IMR-90 (cell line): ENCODE measurements around the gene MEIS2. TPM values are rescaled to one million over a fixed set of nuclear protein-coding genes. Genes with fewer than 3 reads are reported as not detected.

Source experiments
- ATAC-seq: fragments of 200-7000 bp; cut with Tn5 transposase; 2 replicates; pipeline ENCODE4 v1.9.1; 2020; ENCODE audit warnings: low read depth, mild to moderate bottlenecking, moderate library complexity
- BruUV-seq: library from RNA; stranded (reverse); fragments of 400-500 nt; replicated peaks from 2 replicates; lab custom pipeline; 2021; lab: Mats Ljungman, UMichigan
- CTCF ChIA-PET: fragments of 300-600 bp; formaldehyde crosslinking; extraction: SDS; loops from one replicate; lab custom pipeline; 2021; ENCODE audit warnings: antibody characterized with exemption; lab: Yijun Ruan, JAX
- POLR2A ChIA-PET: fragments of 300-600 bp; sonication (Branson Sonifier 250); formaldehyde crosslinking; loops from one replicate; lab custom pipeline; 2022; ENCODE audit warnings: antibody characterized with exemption; ENCODE audit not compliant: unreplicated experiment; lab: Charles Lee
- DNase-seq: peaks from one replicate; pipeline ENCODE4 v3.0.0; 2013
- H2AFZ ChIP-seq: replicated peaks from 2 replicates; pipeline ENCODE3; 2013; ENCODE audit warnings: low read length, mild to moderate bottlenecking; ENCODE audit not compliant: poor library complexity
- H2AK5ac ChIP-seq: 2 replicates; pipeline ENCODE4 v1.6.1; 2013; ENCODE audit warnings: low read depth, low read length, inconsistent platforms
- H2AK9ac ChIP-seq: replicated peaks from 2 replicates; pipeline ENCODE3; 2013; ENCODE audit warnings: mild to moderate bottlenecking, low read depth, low read length, moderate library complexity; ENCODE audit not compliant: poor library complexity
- H2BK120ac ChIP-seq: 2 replicates; pipeline ENCODE4 v1.6.1; 2013; ENCODE audit warnings: low read depth, low read length, inconsistent platforms
- H2BK15ac ChIP-seq: 3 replicates; pipeline ENCODE4 v1.6.1; 2013; ENCODE audit warnings: low read depth, low read length, inconsistent platforms
- H2BK20ac ChIP-seq: 2 replicates; pipeline ENCODE4 v1.6.1; 2013; ENCODE audit warnings: low read depth, mild to moderate bottlenecking, inconsistent platforms, low read length, moderate library complexity
- H2BK5ac ChIP-seq: 2 replicates; pipeline ENCODE4 v1.6.1; 2013; ENCODE audit warnings: mild to moderate bottlenecking, low read depth, low read length, inconsistent platforms; ENCODE audit not compliant: poor library complexity, severe bottlenecking
- H3K14ac ChIP-seq: replicated peaks from 2 replicates; pipeline ENCODE4 v1.6.1; 2013; ENCODE audit warnings: low read depth, low read length, inconsistent platforms
- H3K18ac ChIP-seq: 2 replicates; pipeline ENCODE4 v1.6.1; 2013; ENCODE audit warnings: low read depth, low read length, control low read depth
- H3K23ac ChIP-seq: 2 replicates; pipeline ENCODE4 v1.6.1; 2013; ENCODE audit warnings: low read depth, low read length, inconsistent platforms
- H3K27ac ChIP-seq: 2 replicates; pipeline ENCODE4 v1.5.1; 2013; ENCODE audit warnings: mild to moderate bottlenecking, control low read depth, low read length; ENCODE audit not compliant: insufficient read depth
- H3K27me3 ChIP-seq: 2 replicates; pipeline ENCODE4 v1.6.1; 2013; ENCODE audit warnings: low read length; ENCODE audit not compliant: control insufficient read depth, insufficient read depth
- H3K36me3 ChIP-seq: 2 replicates; pipeline ENCODE4 v1.6.1; 2013; ENCODE audit warnings: low read length, mixed read lengths; ENCODE audit not compliant: control insufficient read depth, insufficient read depth
- H3K4ac ChIP-seq: 2 replicates; pipeline ENCODE4 v1.6.1; 2013; ENCODE audit warnings: low read depth, low read length, inconsistent platforms
- H3K4me1 ChIP-seq: 2 replicates; pipeline ENCODE4 v1.6.1; 2013; ENCODE audit warnings: low read length, mixed read lengths; ENCODE audit not compliant: control insufficient read depth, insufficient read depth
- H3K4me2 ChIP-seq: 2 replicates; pipeline ENCODE4 v1.6.1; 2013; ENCODE audit warnings: low read depth, mild to moderate bottlenecking, control low read depth, low read length, moderate library complexity
- H3K4me3 ChIP-seq: 2 replicates; pipeline ENCODE4 v1.5.1; 2013; ENCODE audit warnings: low read depth, mild to moderate bottlenecking, control low read depth, low read length, moderate library complexity; ENCODE audit not compliant: insufficient read depth
- H3K56ac ChIP-seq: 2 replicates; pipeline ENCODE4 v1.6.1; 2013; ENCODE audit warnings: low read length, inconsistent platforms; ENCODE audit not compliant: insufficient read depth; ENCODE audit errors: extremely low read depth
- H3K79me1 ChIP-seq, 2 experiments: 2 replicates each; pipeline ENCODE4 v1.6.1; 2013; ENCODE audit warnings: low read length in 2 of 2, inconsistent platforms in 1 of 2, low read depth in 1 of 2
- H3K9ac ChIP-seq: 2 replicates; pipeline ENCODE4 v1.6.1; 2013; ENCODE audit warnings: low read depth, low read length, control low read depth
- H3K9me1 ChIP-seq: 2 replicates; pipeline ENCODE4 v1.6.1; 2013; ENCODE audit warnings: low read length, inconsistent platforms; ENCODE audit not compliant: insufficient read depth
- H3K9me3 ChIP-seq: 2 replicates; pipeline ENCODE4 v1.6.1; 2013; ENCODE audit warnings: low read length; ENCODE audit not compliant: control insufficient read depth, insufficient read depth
- H4K20me1 ChIP-seq: 2 replicates; pipeline ENCODE4 v1.6.1; 2013; ENCODE audit warnings: low read length, inconsistent platforms; ENCODE audit not compliant: insufficient read depth
- H4K5ac ChIP-seq: 2 replicates; pipeline ENCODE4 v1.6.1; 2013; ENCODE audit warnings: mild to moderate bottlenecking, low read depth, low read length, control low read depth
- H4K8ac ChIP-seq, 2 experiments: 2 replicates each; pipeline ENCODE4 v1.6.1; 2013; ENCODE audit warnings: low read depth in 2 of 2, low read length in 2 of 2, control low read depth in 1 of 2, inconsistent platforms in 1 of 2
- H4K91ac ChIP-seq: 2 replicates; pipeline ENCODE4 v1.6.1; 2013; ENCODE audit warnings: low read depth, low read length, inconsistent platforms; ENCODE audit not compliant: insufficient read depth
- BHLHE40 ChIP-seq: fragments of 150-350 bp; IDR thresholded peaks from 2 replicates; pipeline ENCODE4 v1.6.1; 2016; ENCODE audit warnings: mild to moderate bottlenecking, low read depth, low read length
- CEBPB ChIP-seq: IDR thresholded peaks from 2 replicates; pipeline ENCODE4 v1.6.1; 2012; ENCODE audit warnings: low read depth, low read length, improper control_type of control experiment
- FOS ChIP-seq: fragments of 150-350 bp; IDR thresholded peaks from 2 replicates; pipeline ENCODE4 v1.6.1; 2016; ENCODE audit warnings: low read depth, low read length
- POLR2A ChIP-seq: IDR thresholded peaks from 2 replicates; pipeline ENCODE4 v1.6.1; 2012; ENCODE audit warnings: mild to moderate bottlenecking, low read depth, low read length
- RAD21 ChIP-seq: IDR thresholded peaks from 2 replicates; pipeline ENCODE4 v1.6.1; 2012; ENCODE audit warnings: low read length, improper control_type of control experiment
- RCOR1 ChIP-seq: IDR thresholded peaks from 2 replicates; pipeline ENCODE4 v1.6.1; 2012; ENCODE audit warnings: mild to moderate bottlenecking, low read length, improper control_type of control experiment; ENCODE audit not compliant: insufficient replicate concordance
- SMC3 ChIP-seq: fragments of 150-350 bp; IDR thresholded peaks from 2 replicates; pipeline ENCODE4 v1.6.1; 2016; ENCODE audit warnings: low read depth, mild to moderate bottlenecking, antibody characterized with exemption, low read length, moderate library complexity
- WGBS, 2 experiments: methylation state at CpG; one replicate each; pipeline versions ENCODE4 v1.1.5 to v1.1.7; 2013; ENCODE audit warnings: missing lambda C conversion rate in 2 of 2; ENCODE audit not compliant: insufficient read length in 1 of 2; ENCODE audit errors: extremely low coverage in 2 of 2; 5-methylcytosine and 5-hydroxymethylcytosine counted together
- dilution Hi-C: fragments of 300-500 bp; cut with HindIII; formaldehyde crosslinking; loops from one replicate; pipeline ENCODE4 v1.14.3; 2018; ENCODE audit warnings: low sequenced_read_pairs; ENCODE audit not compliant: unreplicated experiment
- in situ Hi-C: fragments of 300-500 bp; cut with MboI; formaldehyde crosslinking; loops from 3 replicates; pipeline ENCODE4 v1.14.3; 2019; ENCODE audit warnings: low sequenced_read_pairs, inconsistent platforms, mixed read lengths
- intact Hi-C: fragments of 100-400 bp; cut with micrococcal nuclease; formaldehyde crosslinking; loops from 2 replicates; pipeline ENCODE4 v1.10.0; 2022
- polyA plus RNA-seq, 3 experiments: library from polyadenylated mRNA; depleted of rRNA; stranded (reverse); fragments of >200 nt; gene quantifications; 2 replicates each; pipeline ENCODE4 v1.2.3, GENCODE V29; 2012; ENCODE audit warnings: low replicate concordance in 1 of 3
- total RNA-seq: library from RNA; depleted of rRNA; stranded (reverse); fragments of >200 nt; gene quantifications from 2 replicates; pipeline ENCODE4 v1.2.3, GENCODE V29; 2012
- TF ChIP-seq, protein P1 (sequence below): fragments of 150-350 bp; IDR thresholded peaks from 2 replicates; pipeline ENCODE4 v1.6.1; 2017; ENCODE audit warnings: mild to moderate bottlenecking, antibody characterized with exemption, low read length, low read depth

The MEIS2 gene
- total and polyA plus RNA-seq, 2 of the 4 experiments (the other 2 are of a cell fraction): 70.1 to 71.3 TPM

DNA sequence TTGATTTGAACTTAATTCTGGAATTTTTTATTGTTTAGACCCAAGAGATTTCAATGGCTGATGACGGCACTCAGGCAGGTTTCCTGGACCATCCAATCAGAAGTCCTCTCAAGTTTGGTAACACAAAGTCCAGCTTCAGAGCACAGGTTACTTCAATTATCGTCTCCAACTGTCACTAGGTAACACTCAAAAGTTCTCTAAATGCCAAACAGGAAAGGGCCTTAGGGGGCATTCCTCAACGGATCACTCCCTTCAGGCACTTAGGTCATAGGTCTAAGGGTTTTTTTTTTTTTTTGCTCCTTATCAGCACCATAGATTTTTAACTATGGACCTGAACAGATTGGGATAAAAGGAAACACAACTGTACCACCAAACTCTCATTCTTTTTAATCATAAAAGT is 85.8 kb downstream of the MEIS2 start:
- 100% methylated on average over 1 of the region's 3 CpGs; no CpG with 5 or more reads in 1 of the 2 experiments for WGBS, 2 experiments
- no peak overlapping the region for H2BK15ac ChIP-seq
- no peak overlapping the region for H2BK20ac ChIP-seq
- no peak for TF ChIP-seq RCOR1
- TF ChIP-seq, protein P1, sequence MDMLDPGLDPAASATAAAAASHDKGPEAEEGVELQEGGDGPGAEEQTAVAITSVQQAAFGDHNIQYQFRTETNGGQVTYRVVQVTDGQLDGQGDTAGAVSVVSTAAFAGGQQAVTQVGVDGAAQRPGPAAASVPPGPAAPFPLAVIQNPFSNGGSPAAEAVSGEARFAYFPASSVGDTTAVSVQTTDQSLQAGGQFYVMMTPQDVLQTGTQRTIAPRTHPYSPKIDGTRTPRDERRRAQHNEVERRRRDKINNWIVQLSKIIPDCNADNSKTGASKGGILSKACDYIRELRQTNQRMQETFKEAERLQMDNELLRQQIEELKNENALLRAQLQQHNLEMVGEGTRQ: no peak
- no peak for TF ChIP-seq SMC3
- TF ChIP-seq POLR2A: no peak
- no peak for TF ChIP-seq CEBPB
- TF ChIP-seq RAD21: no peak
- no peak for TF ChIP-seq BHLHE40
- TF ChIP-seq FOS: no peak
- no peak overlapping the region for H3K27ac ChIP-seq
- DNase-seq (no peak), ATAC-seq (no peak)
- no peak overlapping the region for H3K56ac ChIP-seq
- ChIA-PET CTCF (interaction anchor here (1.2 kb wide), 1 partner anchor 10 kb away, joined by 3 read pairs; no protein-coding TSS in a partner anchor), POLR2A (no interaction called here)
- intact Hi-C loops: no loop called here
- no peak overlapping the region for H4K5ac ChIP-seq
- dilution Hi-C loops: no loop called here
- H3K36me3 ChIP-seq: peaks cover 5% of the 10 kb centered on the region
- in situ Hi-C loops: no loop called here
- H3K18ac ChIP-seq: no peak overlapping the region
- no TSS peak for BruUV-seq
- H3K27me3 ChIP-seq: no peaks in the 10 kb centered on the region
- H3K23ac ChIP-seq: no peak overlapping the region
- no peaks in the 10 kb centered on the region for H3K9me3 ChIP-seq
- no peak overlapping the region for H2BK5ac ChIP-seq
- peaks cover 3% of the 10 kb centered on the region for H3K4me1 ChIP-seq
- peaks cover 47% of the 10 kb centered on the region; the same call in 1 of the 2 replicates for H4K20me1 ChIP-seq
- H3K9ac ChIP-seq: no peak overlapping the region
- H3K4me3 ChIP-seq: no peak overlapping the region
- H3K14ac ChIP-seq: no peak overlapping the region
- no peak overlapping the region for H2AFZ ChIP-seq
- no peak overlapping the region for H4K8ac ChIP-seq
- H2AK5ac ChIP-seq: no peak overlapping the region
- H2BK120ac ChIP-seq: no peak overlapping the region
- H2AK9ac ChIP-seq: no peak overlapping the region
- no peaks in the 10 kb centered on the region; the same call in 1 of the 2 replicates for H3K9me1 ChIP-seq
- H3K4me2 ChIP-seq: no peak overlapping the region
- no peak overlapping the region for H4K91ac ChIP-seq
- H3K4ac ChIP-seq: no peak overlapping the region
- H3K79me1 ChIP-seq: peaks cover 17 to 63% of the 10 kb centered on the region in 2 experiments
